ENCODE results near the gene LPIN1. TPM values are rescaled to one million over a fixed set of nuclear protein-coding genes. Genes with fewer than 3 reads are reported as not detected.

The LPIN1 gene
- total RNA-seq, 4 donors from 2014 or later: 19.0 to 52.3 (median 30.5) TPM

- no peaks in the 10 kb centered on the region for H3K36me3 ChIP-seq
- intact Hi-C loops (cut with DNase I; ENCODE audit: low total_unique reads): no loop called here
- TF ChIP-seq POLR2A (IDR thresholded peaks at IDR 0.05): no peak
- no peak for TF ChIP-seq CTCF (IDR thresholded peaks at IDR 0.05)
- H3K27me3 ChIP-seq: no peaks in the 10 kb centered on the region
- no peaks in the 10 kb centered on the region for H3K9me3 ChIP-seq
- H3K4me1 ChIP-seq: no peaks in the 10 kb centered on the region
- no peak overlapping the region for H3K4me3 ChIP-seq
- no peak for DNase-seq
- H3K27ac ChIP-seq: no peak overlapping the region
Measured at GRCh38 chr2:11805920-11806319, 59.5 kb downstream of the LPIN1 start.

DNA sequence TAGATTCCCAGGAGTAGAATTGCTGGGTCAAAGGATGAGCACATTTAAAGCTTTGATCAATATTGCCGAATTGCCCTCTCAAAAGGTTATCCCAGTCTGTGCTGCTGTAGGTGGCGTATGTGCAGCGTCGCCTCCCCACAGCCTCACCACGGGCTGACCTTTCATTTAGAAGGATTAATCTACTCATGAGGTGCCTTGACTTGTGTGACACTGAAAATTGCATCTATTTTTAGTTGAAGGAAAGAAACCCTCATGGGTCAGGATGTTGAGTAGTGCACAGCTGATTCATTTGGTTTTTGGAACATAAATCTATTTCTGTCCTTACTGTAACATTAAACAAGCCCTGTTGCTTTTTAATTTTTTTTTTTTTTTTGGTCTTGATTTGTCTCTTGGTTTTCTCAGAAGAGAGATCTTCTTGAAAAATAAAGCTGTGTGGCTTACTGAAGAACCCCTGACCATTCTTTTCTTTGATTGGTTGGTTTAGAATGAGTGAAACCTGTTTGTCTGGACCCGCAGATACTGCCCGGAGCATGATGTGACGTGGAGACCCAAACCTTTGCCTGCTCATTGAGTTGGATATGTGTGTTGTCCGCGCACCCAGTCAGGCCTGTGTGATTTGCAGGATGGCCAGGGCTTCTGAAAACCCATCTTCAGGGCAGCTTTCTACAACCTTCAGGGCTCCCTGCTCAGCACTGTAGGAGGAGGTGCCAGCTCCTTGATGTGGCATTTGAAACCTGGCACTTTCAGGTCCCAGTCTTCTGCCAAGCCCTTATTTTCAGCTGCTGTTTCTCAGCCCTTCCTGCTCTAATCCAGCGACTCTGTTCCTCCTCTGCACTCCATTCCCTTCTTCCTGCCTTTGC, 61.0 kb downstream of the LPIN1 start:
- TF ChIP-seq CTCF (IDR thresholded peaks at IDR 0.05): no peak
- TF ChIP-seq POLR2A (IDR thresholded peaks at IDR 0.05): no peak
- intact Hi-C loops (cut with DNase I; ENCODE audit: low total_unique reads): no loop called here
- H3K9me3 ChIP-seq: no peaks in the 10 kb centered on the region
- no peaks in the 10 kb centered on the region for H3K4me1 ChIP-seq
- H3K27ac ChIP-seq: no peak overlapping the region
- no peaks in the 10 kb centered on the region for H3K36me3 ChIP-seq
- no peaks in the 10 kb centered on the region for H3K27me3 ChIP-seq
- no peak overlapping the region for H3K4me3 ChIP-seq
- DNase-seq: no peak

DNA sequence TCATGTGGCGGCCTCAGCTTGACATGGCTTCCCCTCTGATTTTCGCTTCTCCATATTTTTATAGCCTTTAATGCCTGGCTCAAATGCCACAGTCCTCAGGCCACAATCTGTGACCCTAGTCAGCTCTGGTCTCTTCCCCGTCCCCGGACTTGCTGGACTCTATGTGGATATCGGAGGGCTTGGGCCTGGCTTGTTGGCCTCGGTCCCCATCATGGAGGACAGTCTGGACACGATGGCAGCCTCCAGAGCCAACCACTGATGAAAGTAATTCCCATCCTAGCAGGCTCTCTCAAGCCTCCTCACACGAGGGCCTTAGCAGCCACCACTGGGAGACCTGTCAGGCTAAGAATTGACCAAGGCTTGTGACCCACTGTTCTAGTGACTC, 61.6 kb downstream of the LPIN1 start:
- Histone ChIP-seq H3K4me3 (no peak overlapping the region), H3K36me3 (no peaks in the 10 kb centered on the region), H3K27me3 (no peaks in the 10 kb centered on the region), H3K4me1 (no peaks in the 10 kb centered on the region), H3K9me3 (no peaks in the 10 kb centered on the region), H3K27ac (no peak overlapping the region)
- no peak for TF ChIP-seq CTCF (IDR thresholded peaks at IDR 0.05)
- no peak for DNase-seq
- intact Hi-C loops (cut with DNase I; ENCODE audit: low total_unique reads): no loop called here

DNA sequence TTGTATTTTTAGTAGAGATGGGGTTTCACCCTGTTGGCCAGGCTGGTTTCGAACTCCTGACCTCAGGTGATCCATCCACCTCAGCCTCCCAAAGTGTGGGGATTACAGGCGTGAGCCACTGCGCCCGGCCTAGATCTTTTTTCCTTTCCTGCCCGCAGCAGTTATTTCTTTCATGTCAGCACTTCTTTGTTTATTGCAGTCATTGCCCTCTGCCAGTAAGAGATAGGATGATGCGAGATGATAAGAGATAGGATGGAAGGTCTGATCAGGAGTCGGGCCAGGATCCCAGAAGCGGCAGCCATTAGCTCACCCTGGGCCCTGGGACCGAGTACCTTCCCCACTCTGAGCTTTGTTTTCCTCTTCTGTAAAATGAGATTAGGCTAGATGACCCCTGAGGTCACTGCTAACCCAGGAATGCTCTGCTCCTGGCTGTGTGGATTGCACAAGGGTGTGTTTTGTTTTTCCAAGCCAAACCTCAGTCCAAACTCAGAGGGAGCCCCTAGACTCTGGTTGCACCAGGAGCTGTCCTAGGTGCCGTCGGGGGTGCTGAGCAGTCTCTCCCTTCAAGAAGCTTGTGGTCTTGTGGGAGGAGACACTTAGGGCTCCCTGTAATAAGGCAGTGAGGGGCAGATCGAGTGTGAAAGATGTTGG, 63.3 kb downstream of the LPIN1 start:
- no peak for DNase-seq
- Histone ChIP-seq H3K9me3 (no peaks in the 10 kb centered on the region), H3K36me3 (no peaks in the 10 kb centered on the region), H3K27ac (no peak overlapping the region), H3K4me3 (no peak overlapping the region), H3K4me1 (no peaks in the 10 kb centered on the region), H3K27me3 (no peaks in the 10 kb centered on the region)
- intact Hi-C loops (cut with DNase I; ENCODE audit: low total_unique reads): no loop called here
- TF ChIP-seq CTCF (IDR thresholded peaks at IDR 0.05): no peak
- no peak for TF ChIP-seq POLR2A (IDR thresholded peaks at IDR 0.05)

GRCh38 chr2:11810237-11810977, 64.0 kb downstream of the LPIN1 start:
- Histone ChIP-seq H3K27ac (no peak overlapping the region), H3K27me3 (no peaks in the 10 kb centered on the region), H3K4me3 (no peak overlapping the region), H3K36me3 (no peaks in the 10 kb centered on the region), H3K9me3 (no peaks in the 10 kb centered on the region), H3K4me1 (no peaks in the 10 kb centered on the region)
- TF ChIP-seq CTCF (IDR thresholded peaks at IDR 0.05) (no peak), POLR2A (IDR thresholded peaks at IDR 0.05) (no peak)
- no peak for DNase-seq
- intact Hi-C loops (cut with DNase I; ENCODE audit: low total_unique reads): no loop called here
